Uterus (tissue), 4 donors: Measurements from ENCODE around the gene CR2. TPM values are rescaled to one million over a fixed set of nuclear protein-coding genes. Genes with fewer than 3 reads are reported as not detected.

Experiments
- DNase-seq, 2 donors: peaks; one replicate each; pipeline ENCODE4 v3.0.0-alpha.2; 2019 to 2020
- H3K27ac ChIP-seq, 2 donors: fragments of 200-600 bp; sonication (generic); 1 replicate in 1 of 2; 2 replicates in 1 of 2; pipeline ENCODE4 v1.5.1; 2016 to 2018
- H3K27me3 ChIP-seq, 2 donors: fragments of 200-600 bp; sonication (generic); one replicate each; pipeline ENCODE4 v1.5.1; 2018 to 2019; ENCODE audit warnings: control low read depth in 1 of 2
- H3K36me3 ChIP-seq, 2 donors: fragments of 200-600 bp; sonication (generic); one replicate each; pipeline ENCODE4 v1.5.1; 2019; ENCODE audit warnings: control low read depth in 1 of 2
- H3K4me1 ChIP-seq, 2 donors: fragments of 200-600 bp; sonication (generic); one replicate each; pipeline ENCODE4 v1.5.1; 2018 to 2019; ENCODE audit warnings: control low read depth in 1 of 2
- H3K4me3 ChIP-seq, 2 donors: fragments of 200-600 bp; sonication (generic); 1 replicate in 1 of 2; 2 replicates in 1 of 2; pipeline ENCODE4 v1.5.1; 2018 to 2019; ENCODE audit warnings: mild to moderate bottlenecking in 1 of 2
- H3K9me3 ChIP-seq, 2 donors: fragments of 200-600 bp; sonication (generic); one replicate each; pipeline ENCODE4 v1.5.1; 2019; ENCODE audit warnings: control low read depth in 1 of 2
- POLR2A ChIP-seq, 2 donors: fragments of 450-650 bp; IDR thresholded peaks; one replicate each; pipeline ENCODE4 v1.6.1; 2016; ENCODE audit warnings: antibody characterized with exemption in 2 of 2, mild to moderate bottlenecking in 1 of 2, moderate library complexity in 1 of 2
- intact Hi-C: fragments of 100-400 bp; cut with DNase I; formaldehyde crosslinking; loops from one replicate; pipeline ENCODE4 v1.15.1; 2023; ENCODE audit warnings: low total_unique reads
- total RNA-seq, 4 donors: library from RNA; depleted of rRNA in 3 of 4; stranded (reverse); fragments of >200 nt in 3 of 4; gene quantifications; one replicate each; pipeline versions ENCODE4 v1.1.0 to v1.2.4, GENCODE V29; 2014 to 2023
- TF ChIP-seq, protein P1 (sequence below), 4 experiments: fragments of 200-600 bp in 2 of 4; fragments of 450-650 bp in 2 of 4; sonication (generic) in 2 of 4; IDR thresholded peaks; one replicate each; pipeline ENCODE4 v1.5.1; 2016 to 2019; ENCODE audit warnings: antibody characterized with exemption in 4 of 4, mild to moderate bottlenecking in 2 of 4, moderate library complexity in 1 of 4
- donor health status: DM: yes; HTN: yes; CAD: no.

CR2 gene
- total RNA-seq, 4 donors from 2014 or later = 0.28 TPM; not detected in 3

DNA sequence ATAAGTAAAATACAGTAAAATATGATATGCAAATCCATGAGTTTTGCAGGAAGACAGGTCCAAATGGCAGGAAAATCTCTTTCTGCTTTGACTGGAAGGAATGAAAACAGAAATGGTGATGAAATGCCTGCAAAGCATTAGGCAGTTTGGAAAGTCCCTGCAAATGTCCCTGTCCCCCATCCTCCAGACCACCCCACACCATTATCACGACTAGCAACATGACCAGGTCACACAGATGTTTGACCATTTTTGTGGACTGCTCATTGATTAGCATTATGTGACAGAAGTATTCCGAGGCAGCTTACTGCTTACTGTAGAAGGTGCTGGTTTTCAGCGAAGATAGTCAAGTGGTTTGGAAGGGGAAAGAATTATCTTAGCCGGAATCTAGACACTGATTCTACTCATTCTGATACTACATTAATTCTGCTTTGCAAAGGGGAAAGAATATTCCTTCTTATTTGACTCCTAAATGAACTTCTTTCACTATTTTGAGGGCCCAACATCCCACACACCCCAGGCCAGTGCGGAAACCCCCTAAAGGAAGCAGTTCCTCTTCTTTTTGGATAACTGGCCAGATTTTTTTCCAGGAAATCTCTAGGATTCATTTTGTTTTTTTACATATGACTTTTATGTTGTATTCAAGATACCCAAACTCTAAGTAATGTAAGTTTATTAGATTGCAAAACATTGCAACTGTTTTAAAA, 9.5 kb upstream of the CR2 start:
- Histone ChIP-seq H3K27ac (no peak overlapping the region), H3K36me3 (no peaks in the 10 kb centered on the region), H3K27me3 (no peaks in the 10 kb centered on the region), H3K9me3 (no peaks in the 10 kb centered on the region), H3K4me3 (no peak overlapping the region), H3K4me1 (no peaks in the 10 kb centered on the region)
- TF ChIP-seq POLR2A (IDR thresholded peaks at IDR 0.05) = no peak
- TF ChIP-seq, protein P1, sequence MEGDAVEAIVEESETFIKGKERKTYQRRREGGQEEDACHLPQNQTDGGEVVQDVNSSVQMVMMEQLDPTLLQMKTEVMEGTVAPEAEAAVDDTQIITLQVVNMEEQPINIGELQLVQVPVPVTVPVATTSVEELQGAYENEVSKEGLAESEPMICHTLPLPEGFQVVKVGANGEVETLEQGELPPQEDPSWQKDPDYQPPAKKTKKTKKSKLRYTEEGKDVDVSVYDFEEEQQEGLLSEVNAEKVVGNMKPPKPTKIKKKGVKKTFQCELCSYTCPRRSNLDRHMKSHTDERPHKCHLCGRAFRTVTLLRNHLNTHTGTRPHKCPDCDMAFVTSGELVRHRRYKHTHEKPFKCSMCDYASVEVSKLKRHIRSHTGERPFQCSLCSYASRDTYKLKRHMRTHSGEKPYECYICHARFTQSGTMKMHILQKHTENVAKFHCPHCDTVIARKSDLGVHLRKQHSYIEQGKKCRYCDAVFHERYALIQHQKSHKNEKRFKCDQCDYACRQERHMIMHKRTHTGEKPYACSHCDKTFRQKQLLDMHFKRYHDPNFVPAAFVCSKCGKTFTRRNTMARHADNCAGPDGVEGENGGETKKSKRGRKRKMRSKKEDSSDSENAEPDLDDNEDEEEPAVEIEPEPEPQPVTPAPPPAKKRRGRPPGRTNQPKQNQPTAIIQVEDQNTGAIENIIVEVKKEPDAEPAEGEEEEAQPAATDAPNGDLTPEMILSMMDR (IDR thresholded peaks at IDR 0.05) = no peak
- DNase-seq = no peak
- intact Hi-C loops = no loop called here

DNA sequence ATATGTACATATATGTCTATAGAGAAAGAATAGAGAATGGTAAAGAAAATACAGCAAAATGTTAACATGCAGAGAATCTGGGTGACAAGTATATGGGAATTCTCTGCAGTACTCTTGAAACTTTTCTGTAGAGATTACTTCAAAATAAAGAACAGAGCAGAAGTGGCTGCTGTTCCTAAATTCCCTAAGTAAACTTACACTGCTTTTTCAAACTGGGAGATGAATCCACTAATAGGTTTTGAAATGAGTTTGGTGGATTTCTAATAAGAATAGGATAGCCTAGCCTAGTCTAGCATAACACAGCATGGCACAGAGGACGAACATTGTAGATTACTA, 450 bp upstream of the CR2 start:
- no peak for DNase-seq
- H3K27me3 ChIP-seq = peaks cover 0 to 5% of the 10 kb centered on the region in 2 donors
- intact Hi-C loops = no loop called here
- no peaks in the 10 kb centered on the region for H3K36me3 ChIP-seq
- peaks cover 0 to 8% of the 10 kb centered on the region in 2 donors for H3K4me1 ChIP-seq
- no peak overlapping the region for H3K4me3 ChIP-seq
- TF ChIP-seq POLR2A (IDR thresholded peaks at IDR 0.05) = no peak
- TF ChIP-seq, protein P1 (IDR thresholded peaks at IDR 0.05) = no peak
- no peak overlapping the region for H3K27ac ChIP-seq
- H3K9me3 ChIP-seq = no peaks in the 10 kb centered on the region

GRCh38 chr1:207455183-207455754, 1.1 kb downstream of the CR2 start:
- no peaks in the 10 kb centered on the region for H3K36me3 ChIP-seq
- DNase-seq = no peak
- intact Hi-C loops = no loop called here
- no peak overlapping the region for H3K4me3 ChIP-seq
- no peak overlapping the region for H3K27ac ChIP-seq
- H3K9me3 ChIP-seq = no peaks in the 10 kb centered on the region
- H3K27me3 ChIP-seq = peaks cover 0 to 5% of the 10 kb centered on the region in 2 donors
- peaks cover 0 to 8% of the 10 kb centered on the region in 2 donors for H3K4me1 ChIP-seq
- TF ChIP-seq, protein P1 (IDR thresholded peaks at IDR 0.05) = no peak
- TF ChIP-seq POLR2A (IDR thresholded peaks at IDR 0.05) = no peak

GRCh38 chr1:207458414-207458813, 4.3 kb downstream of the CR2 start:
- Histone ChIP-seq H3K27ac (no peak overlapping the region), H3K36me3 (no peaks in the 10 kb centered on the region), H3K27me3 (peaks cover 0 to 5% of the 10 kb centered on the region in 2 donors), H3K4me1 (peaks cover 0 to 8% of the 10 kb centered on the region in 2 donors), H3K9me3 (no peaks in the 10 kb centered on the region), H3K4me3 (no peak overlapping the region)
- TF ChIP-seq, protein P1 (IDR thresholded peaks at IDR 0.05) = no peak
- TF ChIP-seq POLR2A (IDR thresholded peaks at IDR 0.05) = no peak
- intact Hi-C loops = no loop called here
- DNase-seq = no peak

- intact Hi-C loops = no loop called here
- DNase-seq = no peak
- Histone ChIP-seq H3K27ac (no peak overlapping the region), H3K4me3 (no peak overlapping the region), H3K4me1 (peaks cover 0 to 6% of the 10 kb centered on the region in 2 donors), H3K9me3 (no peaks in the 10 kb centered on the region), H3K27me3 (peaks cover 0 to 5% of the 10 kb centered on the region in 2 donors), H3K36me3 (no peaks in the 10 kb centered on the region)
- TF ChIP-seq, protein P1 (IDR thresholded peaks at IDR 0.05) = no peak
- TF ChIP-seq POLR2A (IDR thresholded peaks at IDR 0.05) = no peak
These were observed 4.9 kb downstream of the CR2 start for GRCh38 chr1:207459008-207459407.
